HG03558 (cell line): Measurements from ENCODE around the gene GPR108.
"Not testable (repeated sequence)": the region's sequence is repeated elsewhere in the genome, so short reads cannot be mapped to it uniquely, and the experiment has no call there.

ENCODE experiments used
- ATAC-seq: cut with Tn5 transposase; IDR thresholded peaks from one replicate; pipeline ENCODE4 v1.9.1; 2021; ENCODE audit warnings: moderate number of reproducible peaks; ENCODE audit not compliant: unreplicated experiment; ENCODE audit errors: extremely low read depth

GPR108 gene

GRCh38 chr19:6737284-6737872 is at the start of gene GPR108:
Gene GPR108, minus strand, starts transcription at chr19:6737580. Its CDS starts 4 bp downstream, at chr19:6737576.
- peak; percentile 42 for ATAC-seq

GRCh38 chr19:6779206-6779605 is 41.8 kb upstream of the GPR108 start:
- ATAC-seq, result no peak

GRCh38 chr19:6778386-6778785 is 41.0 kb upstream of the GPR108 start:
- no peak for ATAC-seq

- no peak for ATAC-seq
Measured at GRCh38 chr19:6777434-6777833, 40.1 kb upstream of the GPR108 start.

- ATAC-seq, result no peak
Measured at GRCh38 chr19:6776999-6777398, 39.6 kb upstream of the GPR108 start.

GRCh38 chr19:6776045-6776444 is 38.7 kb upstream of the GPR108 start:
- ATAC-seq, result not testable (repeated sequence)

GRCh38 chr19:6774821-6775707 is 37.7 kb upstream of the GPR108 start:
- ATAC-seq, result no peak

- no peak for ATAC-seq
Measured at GRCh38 chr19:6773323-6773931, 36.0 kb upstream of the GPR108 start.

GRCh38 chr19:6772866-6773322 is 35.5 kb upstream of the GPR108 start:
- no peak for ATAC-seq

GRCh38 chr19:6772028-6772865 is 34.9 kb upstream of the GPR108 start, which contains the start of gene VAV1:
Gene VAV1, plus strand, starts transcription at chr19:6772708. Its CDS starts 100 bp downstream, at chr19:6772808.
- ATAC-seq, result no peak

GRCh38 chr19:6771648-6772027 is 34.3 kb upstream of the GPR108 start:
- ATAC-seq, result not testable (repeated sequence)

- no peak for ATAC-seq
Measured at GRCh38 chr19:6769006-6769619, 31.7 kb upstream of the GPR108 start.

GRCh38 chr19:6768236-6768785 is 30.9 kb upstream of the GPR108 start:
- no peak for ATAC-seq

GRCh38 chr19:6767357-6768235 is 30.2 kb upstream of the GPR108 start, which contains the start of gene SH2D3A:
Gene SH2D3A, minus strand, starts transcription at chr19:6767435. Its CDS starts 3,687 bp downstream, at chr19:6763748.
- no peak for ATAC-seq

- no peak for ATAC-seq
Measured at GRCh38 chr19:6767081-6767356, 29.6 kb upstream of the GPR108 start.

GRCh38 chr19:6766357-6767080 is 29.1 kb upstream of the GPR108 start:
- ATAC-seq, result no peak

- ATAC-seq, result no peak
Measured at GRCh38 chr19:6765738-6766356, 28.5 kb upstream of the GPR108 start.
